Hepatocyte (in vitro differentiated cells): ENCODE data around the gene DEPDC5.

Experiments used
- EZH2phosphoT487 ChIP-seq: fragments of 200-600 bp; sonication (generic); IDR thresholded peaks from one replicate; pipeline ENCODE4 v1.6.1; 2018; ENCODE audit warnings: antibody characterized with exemption, mild to moderate bottlenecking, low read depth, moderate library complexity; ENCODE audit not compliant: unreplicated experiment, severe bottlenecking
- TF ChIP-seq, protein P1 (sequence below): fragments of 200-600 bp; sonication (generic); IDR thresholded peaks from 2 replicates; pipeline ENCODE4 v1.5.1; 2016; ENCODE audit warnings: antibody characterized with exemption, mild to moderate bottlenecking; ENCODE audit not compliant: poor library complexity

DNA sequence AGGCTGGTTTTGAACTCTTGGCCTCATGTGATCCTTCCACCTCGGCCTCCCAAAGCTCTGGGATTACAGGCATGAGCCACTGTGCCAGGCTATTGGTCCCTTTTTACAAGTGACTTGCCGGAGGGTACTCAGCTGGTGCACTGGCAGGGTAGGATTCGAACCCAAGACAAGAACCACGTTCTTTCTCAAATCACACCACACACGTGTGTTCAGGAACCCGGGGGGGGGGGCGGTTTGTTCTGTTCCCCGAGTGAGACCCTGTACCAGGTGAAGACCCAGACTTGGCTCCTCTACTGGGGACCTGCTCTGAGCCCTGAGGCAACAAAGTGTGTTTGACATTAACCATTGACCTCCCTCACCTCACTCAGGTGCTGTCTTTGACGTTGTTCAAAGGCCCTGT is 186.7 kb downstream of the DEPDC5 start:
- TF ChIP-seq, protein P1, sequence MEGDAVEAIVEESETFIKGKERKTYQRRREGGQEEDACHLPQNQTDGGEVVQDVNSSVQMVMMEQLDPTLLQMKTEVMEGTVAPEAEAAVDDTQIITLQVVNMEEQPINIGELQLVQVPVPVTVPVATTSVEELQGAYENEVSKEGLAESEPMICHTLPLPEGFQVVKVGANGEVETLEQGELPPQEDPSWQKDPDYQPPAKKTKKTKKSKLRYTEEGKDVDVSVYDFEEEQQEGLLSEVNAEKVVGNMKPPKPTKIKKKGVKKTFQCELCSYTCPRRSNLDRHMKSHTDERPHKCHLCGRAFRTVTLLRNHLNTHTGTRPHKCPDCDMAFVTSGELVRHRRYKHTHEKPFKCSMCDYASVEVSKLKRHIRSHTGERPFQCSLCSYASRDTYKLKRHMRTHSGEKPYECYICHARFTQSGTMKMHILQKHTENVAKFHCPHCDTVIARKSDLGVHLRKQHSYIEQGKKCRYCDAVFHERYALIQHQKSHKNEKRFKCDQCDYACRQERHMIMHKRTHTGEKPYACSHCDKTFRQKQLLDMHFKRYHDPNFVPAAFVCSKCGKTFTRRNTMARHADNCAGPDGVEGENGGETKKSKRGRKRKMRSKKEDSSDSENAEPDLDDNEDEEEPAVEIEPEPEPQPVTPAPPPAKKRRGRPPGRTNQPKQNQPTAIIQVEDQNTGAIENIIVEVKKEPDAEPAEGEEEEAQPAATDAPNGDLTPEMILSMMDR = no peak
- no peak for TF ChIP-seq EZH2phosphoT487
